GM18907 (cell line): ENCODE data around the gene MAK.
A peak's percentile ranks its signal among the peaks of the same experiment; 100 is the strongest.
"Not testable (repeated sequence)": the region's sequence is repeated elsewhere in the genome, so short reads cannot be mapped to it uniquely, and the experiment has no call there.

Source experiments
- ATAC-seq: cut with Tn5 transposase; IDR thresholded peaks from one replicate; pipeline ENCODE4 v1.9.1; 2021; ENCODE audit warnings: mild to moderate bottlenecking, moderate library complexity; ENCODE audit not compliant: unreplicated experiment

Gene MAK

GRCh38 chr6:10792101-10792500 is 46.2 kb downstream of the MAK start:
- no peak for ATAC-seq

DNA sequence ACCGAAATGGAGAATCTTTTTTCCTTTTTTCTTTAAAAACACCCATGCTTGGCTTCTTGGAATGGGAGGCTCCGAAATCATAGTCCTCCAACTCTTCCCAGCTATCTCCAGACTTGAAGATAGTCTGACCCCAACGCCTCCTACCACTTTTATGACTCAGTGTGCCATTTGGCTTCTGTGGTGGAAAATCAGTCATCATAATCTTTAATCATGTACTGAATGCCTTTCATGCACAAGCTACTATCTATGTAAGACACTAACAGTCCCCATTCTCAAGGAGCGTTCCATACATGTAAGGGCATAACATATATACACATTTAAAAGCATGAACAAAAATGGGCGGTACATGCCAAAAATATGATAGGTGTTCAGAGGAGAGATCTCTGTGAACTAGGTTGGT is 46.7 kb downstream of the MAK start:
- no peak for ATAC-seq

GRCh38 chr6:10779076-10779475 is 59.3 kb downstream of the MAK start:
- no peak for ATAC-seq

DNA sequence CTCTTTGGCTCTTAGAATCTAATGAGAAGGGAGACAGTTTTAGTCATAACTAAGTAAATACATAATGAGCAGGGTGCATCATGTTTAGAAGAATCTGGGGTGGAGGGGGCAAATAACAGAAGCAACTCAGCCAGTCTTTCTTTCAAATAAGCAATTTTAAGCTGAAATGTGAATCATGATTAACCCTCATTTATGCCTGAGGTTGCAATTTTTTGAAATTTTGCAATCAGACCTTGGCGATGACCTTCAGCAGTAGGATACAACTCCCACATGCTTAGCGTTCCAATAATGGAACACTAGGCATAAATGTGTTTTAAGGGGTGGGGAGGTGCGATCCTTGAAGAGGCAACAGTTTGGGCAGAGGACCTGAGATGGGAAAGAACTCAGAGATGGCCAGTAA is 60.1 kb downstream of the MAK start:
- no peak for ATAC-seq

- no peak for ATAC-seq
Measured at GRCh38 chr6:10771371-10771894, 66.9 kb downstream of the MAK start.

GRCh38 chr6:10769419-10769818 is 68.9 kb downstream of the MAK start:
- ATAC-seq = no peak

DNA sequence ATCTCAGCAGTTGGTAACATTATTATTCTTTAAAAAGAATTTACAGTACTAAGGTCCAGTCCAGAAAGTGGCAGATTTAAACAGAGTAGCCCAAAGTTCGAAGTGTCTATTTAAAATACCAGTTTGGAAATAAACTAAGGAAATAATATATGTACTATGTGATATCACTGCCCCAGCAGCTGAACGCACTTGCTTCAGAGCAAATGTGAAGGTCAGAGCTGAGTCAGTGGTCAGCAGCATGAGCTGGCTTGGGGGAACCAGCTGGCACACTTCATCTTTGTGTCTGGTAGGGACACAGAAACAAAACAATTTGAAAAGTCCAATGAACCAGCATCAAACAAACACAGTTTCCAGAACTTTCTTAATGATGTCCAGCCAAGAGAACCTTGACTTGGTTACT is 75.3 kb downstream of the MAK start:
- ATAC-seq = no peak

GRCh38 chr6:10759884-10760329 is 78.4 kb downstream of the MAK start:
- ATAC-seq = no peak

GRCh38 chr6:10759312-10759839 is 79.0 kb downstream of the MAK start:
- peak; percentile 77 for ATAC-seq

DNA sequence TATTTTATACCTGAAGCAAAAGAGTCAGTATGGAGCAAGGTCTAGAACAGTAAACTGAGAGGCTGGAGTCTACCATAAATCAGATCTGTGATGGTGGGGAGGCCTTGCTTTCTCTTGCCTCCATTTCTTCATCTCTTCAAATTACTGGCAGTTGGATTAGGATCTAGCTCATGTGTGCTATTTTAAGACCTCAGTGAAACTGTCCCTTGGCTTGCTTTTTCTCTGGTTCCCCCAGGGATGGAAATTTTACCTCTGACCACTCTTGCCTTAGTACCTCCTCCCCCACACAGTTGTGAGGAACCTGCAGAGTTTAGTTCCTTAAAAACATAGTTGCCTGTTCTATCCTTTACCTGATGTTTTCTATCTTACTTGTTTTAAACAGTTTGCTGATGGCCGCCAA is 82.3 kb downstream of the MAK start:
- no peak for ATAC-seq

DNA sequence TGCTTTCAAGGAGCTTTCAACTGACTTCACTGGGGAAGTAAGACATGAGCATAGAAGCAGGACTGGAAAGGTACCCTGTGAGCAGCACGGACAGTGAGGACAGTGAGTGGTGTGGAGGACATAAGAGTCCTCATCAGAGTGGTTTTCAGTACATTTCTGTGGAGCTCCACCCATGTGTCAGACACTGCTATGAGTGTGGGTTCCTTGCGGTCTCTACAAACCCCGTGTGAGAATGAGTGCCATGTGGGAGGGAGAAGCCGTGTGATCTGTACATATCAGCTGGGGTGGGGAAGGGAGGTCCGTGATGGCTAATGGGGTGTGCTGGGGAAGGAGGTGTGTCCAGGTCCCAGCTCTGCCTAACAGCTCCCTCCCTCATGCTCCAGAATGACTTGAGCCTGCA is 86.6 kb downstream of the MAK start:
- ATAC-seq = not testable (repeated sequence)

GRCh38 chr6:10750568-10750967 is 87.8 kb downstream of the MAK start:
- ATAC-seq = not testable (repeated sequence)

DNA sequence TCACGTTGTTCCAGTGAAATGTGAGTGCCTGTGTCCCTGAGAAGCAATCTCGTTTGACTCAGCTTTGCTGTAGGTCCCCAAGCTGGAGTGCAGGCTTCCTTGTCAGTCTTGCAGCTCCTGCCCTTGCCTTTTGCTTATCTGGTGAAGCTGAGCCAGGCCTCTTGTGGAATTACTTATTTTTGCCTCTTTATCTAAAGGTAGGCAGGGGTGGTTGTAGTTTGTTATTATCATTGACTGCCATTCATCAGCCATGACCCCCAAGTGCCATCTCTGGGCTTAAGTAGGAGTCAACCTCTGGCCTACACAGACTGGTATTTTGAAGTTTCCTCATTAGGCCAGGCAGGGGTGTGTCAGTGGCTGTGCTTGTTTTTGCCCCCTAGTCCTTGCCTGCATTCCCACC is 88.6 kb downstream of the MAK start:
- no peak for ATAC-seq

GRCh38 chr6:10747251-10747972 is 90.9 kb downstream of the MAK start, which contains the start of gene TMEM14B:
TMEM14B (plus strand) TSS chr6:10747805; CDS start chr6:10749246, 1,441 bp downstream.
- peak; percentile 93 for ATAC-seq

GRCh38 chr6:10746915-10747250 is 91.5 kb downstream of the MAK start:
- ATAC-seq = no peak

- no peak for ATAC-seq
Measured at GRCh38 chr6:10745116-10745515, 93.2 kb downstream of the MAK start.

- no peak for ATAC-seq
Measured at GRCh38 chr6:10743515-10743914, 94.8 kb downstream of the MAK start.

GRCh38 chr6:10742251-10742650 is 96.1 kb downstream of the MAK start:
- ATAC-seq = no peak

- not testable (repeated sequence) for ATAC-seq
Measured at GRCh38 chr6:10741643-10742042, 96.7 kb downstream of the MAK start.

DNA sequence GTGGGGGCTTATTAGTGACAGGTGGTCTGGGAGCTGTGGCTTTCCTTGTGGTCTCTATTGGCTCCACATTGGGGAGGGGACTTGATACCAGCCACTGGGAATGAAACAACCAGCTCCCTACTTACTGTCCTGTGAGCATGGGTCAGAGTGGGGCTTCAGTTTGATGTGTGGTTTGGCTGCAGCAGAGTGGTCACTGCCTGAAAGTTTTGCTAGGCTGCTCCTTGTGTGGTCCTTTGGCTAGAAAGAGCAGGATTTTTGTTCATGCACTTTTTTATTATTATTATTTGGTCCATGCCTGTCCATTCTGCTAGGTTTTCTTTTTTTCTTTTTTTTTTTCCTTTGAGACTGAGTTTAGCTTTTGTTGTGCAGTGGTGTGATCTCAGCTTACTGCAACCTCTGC is 98.3 kb downstream of the MAK start:
- no peak for ATAC-seq

GRCh38 chr6:10736731-10737130 is 101.6 kb downstream of the MAK start:
- ATAC-seq = no peak

DNA sequence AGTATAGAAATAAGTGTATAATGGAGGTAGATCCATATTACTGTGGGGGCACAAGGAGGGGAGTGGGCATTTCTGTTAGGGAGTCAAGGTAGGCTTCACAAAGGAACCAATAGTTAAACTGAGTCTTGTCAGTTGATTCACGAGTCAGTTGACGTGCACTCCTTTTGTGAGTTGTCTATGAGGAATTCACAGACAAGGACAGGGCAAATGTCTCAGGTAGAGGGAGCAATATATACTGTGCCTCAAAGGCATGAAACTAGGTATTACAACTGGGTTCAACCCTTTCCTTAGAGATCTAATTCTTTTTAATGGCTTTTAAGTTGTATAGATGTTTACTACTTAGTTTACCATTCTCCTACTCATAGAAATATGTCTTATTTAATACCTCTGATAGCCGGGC is 104.5 kb downstream of the MAK start:
- ATAC-seq = no peak
